CD4-positive, alpha-beta T cell (primary cell): ENCODE measurements around the gene RAMP3. TPM values are rescaled to one million over a fixed set of nuclear protein-coding genes. Genes with fewer than 3 reads are reported as not detected.

Experiments used
- ATAC-seq: fragments of 200-7000 bp; cut with Tn5 transposase; one replicate; pipeline ENCODE4 v1.10.0; 2022; ENCODE audit warnings: mild to moderate bottlenecking; ENCODE audit not compliant: poor library complexity
- CTCF ChIA-PET: fragments of 350-600 bp; sonication (Branson Sonifier 250); formaldehyde crosslinking; loops from one replicate; lab custom pipeline; 2021; ENCODE audit warnings: antibody characterized with exemption, inconsistent platforms; lab: Charles Lee
- POLR2A ChIA-PET: fragments of 350-600 bp; sonication (Branson Sonifier 250); formaldehyde crosslinking; loops from one replicate; lab custom pipeline; 2021; ENCODE audit warnings: antibody characterized with exemption, inconsistent platforms; lab: Charles Lee
- DNase-seq, 14 experiments: peaks; one replicate each; pipeline ENCODE4 v3.0.0-alpha.2; 2013 to 2020; ENCODE audit warnings: mixed read lengths in 2 of 14
- H3K27ac ChIP-seq, 2 donors: one replicate each; pipeline versions ENCODE4 v1.5.1 to v1.7.0; 2013; ENCODE audit warnings: low read length in 2 of 2, low read depth in 1 of 2, mild to moderate bottlenecking in 1 of 2
- H3K27me3 ChIP-seq, 2 experiments: 1 replicate in 1 of 2; 2 replicates in 1 of 2; pipeline versions ENCODE4 v1.6.1 to v1.7.0; 2013; ENCODE audit warnings: low read length in 2 of 2, control low read depth in 1 of 2, mild to moderate bottlenecking in 1 of 2, moderate library complexity in 1 of 2; ENCODE audit not compliant: insufficient read depth in 2 of 2, control insufficient read depth in 1 of 2
- H3K36me3 ChIP-seq: one replicate; pipeline ENCODE4 v1.6.1; 2013; ENCODE audit warnings: low read length, control low read depth; ENCODE audit not compliant: insufficient read depth
- H3K4me1 ChIP-seq: one replicate; pipeline ENCODE4 v1.6.1; 2013; ENCODE audit warnings: low read length, control low read depth; ENCODE audit not compliant: insufficient read depth
- H3K4me3 ChIP-seq: one replicate; pipeline ENCODE4 v1.5.1; 2013; ENCODE audit warnings: mild to moderate bottlenecking, low read length, moderate library complexity
- H3K9me3 ChIP-seq, 2 experiments: 1 replicate in 1 of 2; 2 replicates in 1 of 2; pipeline versions ENCODE4 v1.6.1 to v1.7.0; 2013; ENCODE audit warnings: low read length in 2 of 2, mild to moderate bottlenecking in 2 of 2, control low read depth in 1 of 2, moderate library complexity in 1 of 2; ENCODE audit not compliant: control insufficient read depth in 1 of 2, insufficient read depth in 1 of 2
- H3K27ac Mint-ChIP-seq: one replicate; pipeline ENCODE4 v1.8.0; 2020; ENCODE audit warnings: mixed read lengths
- H3K27me3 Mint-ChIP-seq: one replicate; pipeline ENCODE4 v1.8.0; 2021; ENCODE audit warnings: mixed read lengths
- H3K36me3 Mint-ChIP-seq: one replicate; pipeline ENCODE4 v1.8.0; 2021; ENCODE audit warnings: low read depth, mixed read lengths
- H3K4me1 Mint-ChIP-seq: one replicate; pipeline ENCODE4 v1.8.0; 2021; ENCODE audit warnings: low read depth, mixed read lengths
- H3K4me3 Mint-ChIP-seq: one replicate; pipeline ENCODE4 v1.8.0; 2020; ENCODE audit warnings: mild to moderate bottlenecking, mixed read lengths
- H3K9me3 Mint-ChIP-seq: one replicate; pipeline ENCODE4 v1.8.0; 2020; ENCODE audit warnings: mixed read lengths
- intact Hi-C, 2 experiments: fragments of 100-400 bp; cut with DNase I in 1 of 2; cut with micrococcal nuclease in 1 of 2; formaldehyde crosslinking; loops; one replicate each; pipeline versions ENCODE4 v1.15.1 to v1.9.0; 2023 to 2025; cut with DNase I, micrococcal nuclease
- total RNA-seq, 174 experiments: library from RNA in 2 of 174; stranded (reverse) in 2 of 174; gene quantifications; one replicate each; pipeline ENCODE4 v1.2.3 and lab custom pipeline; 2021 to 2026
- TF ChIP-seq, protein P1 (sequence below): fragments of 200-600 bp; IDR thresholded peaks from one replicate; pipeline ENCODE4 v1.8.0; 2022; ENCODE audit warnings: antibody characterized with exemption, mild to moderate bottlenecking

The RAMP3 gene
- total RNA-seq, 2 experiments from 2014 or later = not detected

DNA sequence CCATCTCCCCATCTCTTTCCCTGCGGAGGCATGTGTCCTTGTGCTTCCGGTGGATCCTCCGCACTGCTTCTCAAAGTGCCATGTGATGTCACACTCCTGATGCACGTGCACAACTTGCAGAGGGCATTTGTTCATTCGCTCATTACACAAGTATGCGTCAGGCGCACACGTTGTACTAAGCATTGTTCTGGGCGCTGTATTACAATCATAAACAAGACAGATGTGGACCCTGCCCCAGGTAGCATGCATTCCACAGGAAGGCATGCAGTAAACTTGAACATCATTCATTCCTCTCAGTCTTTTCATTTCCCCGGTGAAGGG, 9.0 kb upstream of the RAMP3 start:
- ChIA-PET POLR2A (no interaction called here), CTCF (interaction anchor here (1.4 kb wide), 1 partner anchor 21 kb away, joined by 4 read pairs; no protein-coding TSS in a partner anchor)
- no peak overlapping the region for H3K4me3 ChIP-seq
- TF ChIP-seq, protein P1, sequence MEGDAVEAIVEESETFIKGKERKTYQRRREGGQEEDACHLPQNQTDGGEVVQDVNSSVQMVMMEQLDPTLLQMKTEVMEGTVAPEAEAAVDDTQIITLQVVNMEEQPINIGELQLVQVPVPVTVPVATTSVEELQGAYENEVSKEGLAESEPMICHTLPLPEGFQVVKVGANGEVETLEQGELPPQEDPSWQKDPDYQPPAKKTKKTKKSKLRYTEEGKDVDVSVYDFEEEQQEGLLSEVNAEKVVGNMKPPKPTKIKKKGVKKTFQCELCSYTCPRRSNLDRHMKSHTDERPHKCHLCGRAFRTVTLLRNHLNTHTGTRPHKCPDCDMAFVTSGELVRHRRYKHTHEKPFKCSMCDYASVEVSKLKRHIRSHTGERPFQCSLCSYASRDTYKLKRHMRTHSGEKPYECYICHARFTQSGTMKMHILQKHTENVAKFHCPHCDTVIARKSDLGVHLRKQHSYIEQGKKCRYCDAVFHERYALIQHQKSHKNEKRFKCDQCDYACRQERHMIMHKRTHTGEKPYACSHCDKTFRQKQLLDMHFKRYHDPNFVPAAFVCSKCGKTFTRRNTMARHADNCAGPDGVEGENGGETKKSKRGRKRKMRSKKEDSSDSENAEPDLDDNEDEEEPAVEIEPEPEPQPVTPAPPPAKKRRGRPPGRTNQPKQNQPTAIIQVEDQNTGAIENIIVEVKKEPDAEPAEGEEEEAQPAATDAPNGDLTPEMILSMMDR = no peak
- no peaks in the 10 kb centered on the region for H3K36me3 ChIP-seq
- Mint-ChIP-seq H3K36me3 (no peaks in the 10 kb centered on the region), H3K27ac (no peak overlapping the region), H3K9me3 (no peaks in the 10 kb centered on the region), H3K4me3 (no peak overlapping the region), H3K27me3 (peaks cover 18% of the 10 kb centered on the region), H3K4me1 (no peaks in the 10 kb centered on the region)
- no peak overlapping the region for H3K27ac ChIP-seq
- peak in 1 of 14 experiments; percentile 12 for DNase-seq
- peaks cover 0 to 4% of the 10 kb centered on the region in 2 experiments for H3K9me3 ChIP-seq
- H3K4me1 ChIP-seq = no peaks in the 10 kb centered on the region
- H3K27me3 ChIP-seq = peaks cover 0 to 7% of the 10 kb centered on the region in 2 experiments
- intact Hi-C loops = no loop called here
- no peak for ATAC-seq

DNA sequence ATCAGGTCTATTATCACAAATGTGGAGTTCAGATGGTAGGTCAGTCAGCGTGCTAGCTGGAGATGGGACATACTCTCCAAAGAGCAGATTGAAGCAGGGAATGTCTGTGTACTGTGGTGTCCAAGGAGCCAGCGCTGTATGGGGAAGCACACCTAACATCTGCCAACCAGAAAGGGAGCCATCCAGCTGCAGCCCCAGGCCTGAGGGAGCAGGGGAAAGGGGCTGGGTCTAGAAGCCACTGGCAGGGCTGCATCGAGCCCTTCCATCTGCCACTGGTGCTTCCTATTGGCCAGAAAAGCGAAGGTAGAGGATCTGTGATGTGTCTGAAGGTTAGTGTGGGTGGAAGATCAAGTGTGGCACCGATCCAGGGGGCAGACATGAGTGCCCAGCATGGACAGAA, 8.0 kb upstream of the RAMP3 start:
- H3K4me3 ChIP-seq = no peak overlapping the region
- H3K27ac ChIP-seq = no peak overlapping the region
- ChIA-PET POLR2A (interaction anchor here (1.1 kb wide), 1 partner anchor 104 kb away, joined by 3 read pairs; no protein-coding TSS in a partner anchor), CTCF (interaction anchor here (1.4 kb wide), 1 partner anchor 20 kb away, joined by 4 read pairs; no protein-coding TSS in a partner anchor)
- TF ChIP-seq, protein P1 = no peak
- Mint-ChIP-seq H3K9me3 (no peaks in the 10 kb centered on the region), H3K4me1 (no peaks in the 10 kb centered on the region), H3K27me3 (peaks cover 15% of the 10 kb centered on the region), H3K4me3 (no peak overlapping the region), H3K27ac (no peak overlapping the region), H3K36me3 (no peaks in the 10 kb centered on the region)
- peaks cover 0 to 7% of the 10 kb centered on the region in 2 experiments for H3K27me3 ChIP-seq
- H3K4me1 ChIP-seq = peaks cover under 1% of the 10 kb centered on the region
- DNase-seq = peak in 1 of 14 experiments; percentile 19
- intact Hi-C loops = no loop called here
- H3K9me3 ChIP-seq = peaks cover 0 to 4% of the 10 kb centered on the region in 2 experiments
- no peaks in the 10 kb centered on the region for H3K36me3 ChIP-seq
- ATAC-seq = no peak

DNA sequence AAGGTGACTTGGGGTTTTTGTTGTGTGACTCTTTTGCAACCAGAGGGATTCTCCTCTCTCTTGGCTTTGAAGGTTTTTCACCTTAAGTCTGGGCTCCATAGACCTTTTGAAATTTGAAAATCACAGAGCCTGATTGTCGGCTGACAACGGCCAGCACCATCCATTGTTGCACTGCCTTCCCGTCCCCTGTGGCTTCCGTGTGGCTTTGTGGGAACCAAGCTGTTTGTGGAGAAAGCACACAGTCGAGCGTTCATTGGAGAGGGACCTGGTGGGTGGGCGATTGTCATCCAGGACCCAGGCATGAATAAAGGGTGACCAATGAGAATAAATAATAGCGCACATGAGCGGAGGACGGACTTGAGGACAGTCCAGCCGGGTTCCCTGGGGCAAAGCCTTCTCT, 7.4 kb upstream of the RAMP3 start:
- no peaks in the 10 kb centered on the region for H3K4me1 Mint-ChIP-seq
- no peaks in the 10 kb centered on the region for H3K36me3 Mint-ChIP-seq
- POLR2A ChIA-PET = interaction anchor here (1.1 kb wide), 1 partner anchor 104 kb away, joined by 3 read pairs; no protein-coding TSS in a partner anchor
- CTCF ChIA-PET = interaction anchor here (1.4 kb wide), 1 partner anchor 20 kb away, joined by 4 read pairs; no protein-coding TSS in a partner anchor
- TF ChIP-seq, protein P1 = no peak
- no peak for DNase-seq
- Histone ChIP-seq H3K27ac (no peak overlapping the region), H3K27me3 (peaks cover 0 to 7% of the 10 kb centered on the region in 2 experiments), H3K4me1 (peaks cover 3% of the 10 kb centered on the region), H3K4me3 (no peak overlapping the region), H3K9me3 (peaks cover 0 to 4% of the 10 kb centered on the region in 2 experiments), H3K36me3 (no peaks in the 10 kb centered on the region)
- no peaks in the 10 kb centered on the region for H3K9me3 Mint-ChIP-seq
- peaks cover 14% of the 10 kb centered on the region for H3K27me3 Mint-ChIP-seq
- no peak for ATAC-seq
- no peak overlapping the region for H3K4me3 Mint-ChIP-seq
- intact Hi-C loops = no loop called here
- H3K27ac Mint-ChIP-seq = no peak overlapping the region
